HG03103 (cell line): ENCODE measurements around the gene ATP1B1.

Source experiments
- ATAC-seq: cut with Tn5 transposase; IDR thresholded peaks from one replicate; pipeline ENCODE4 v1.9.1; 2021; ENCODE audit warnings: low read depth; ENCODE audit not compliant: unreplicated experiment

ATP1B1 gene

DNA sequence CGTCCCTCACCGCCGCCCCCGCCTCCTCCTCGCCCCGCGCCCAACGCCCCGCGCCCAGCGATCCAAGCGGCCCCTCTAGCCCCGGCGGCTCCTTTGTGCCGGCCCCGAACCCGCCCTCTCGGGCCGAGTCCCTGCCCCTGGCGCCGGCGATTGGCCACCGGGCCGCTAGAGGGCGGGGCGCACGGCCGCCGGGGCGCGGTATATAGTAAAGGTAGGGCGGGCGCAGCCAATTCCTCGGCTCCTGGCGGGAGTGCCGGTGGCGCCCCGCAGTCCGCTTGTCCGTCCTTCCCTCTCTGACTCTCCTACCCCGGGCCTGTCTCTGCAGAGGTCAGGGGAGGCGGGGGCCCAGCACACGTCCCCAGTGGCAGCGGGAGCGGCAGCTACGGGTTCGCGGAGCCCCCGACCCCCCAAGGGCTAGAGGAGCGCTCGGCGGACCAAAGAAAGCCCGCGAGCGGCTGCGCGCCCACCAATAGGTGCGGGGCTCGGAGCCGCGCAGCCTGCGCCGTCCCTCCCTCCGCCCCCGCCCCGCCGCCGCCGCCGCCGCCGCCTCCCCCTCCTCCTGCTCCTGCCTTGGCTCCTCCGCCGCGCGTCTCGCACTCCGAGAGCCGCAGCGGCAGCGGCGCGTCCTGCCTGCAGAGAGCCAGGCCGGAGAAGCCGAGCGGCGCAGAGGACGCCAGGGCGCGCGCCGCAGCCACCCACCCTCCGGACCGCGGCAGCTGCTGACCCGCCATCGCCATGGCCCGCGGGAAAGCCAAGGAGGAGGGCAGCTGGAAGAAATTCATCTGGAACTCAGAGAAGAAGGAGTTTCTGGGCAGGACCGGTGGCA is at the start of gene ATP1B1:
Gene ATP1B1, plus strand, starts transcription at position 596 of the 826 bp plus-strand sequence. Its CDS starts 140 bp downstream, at position 736.
- peak; percentile 76 for ATAC-seq

DNA sequence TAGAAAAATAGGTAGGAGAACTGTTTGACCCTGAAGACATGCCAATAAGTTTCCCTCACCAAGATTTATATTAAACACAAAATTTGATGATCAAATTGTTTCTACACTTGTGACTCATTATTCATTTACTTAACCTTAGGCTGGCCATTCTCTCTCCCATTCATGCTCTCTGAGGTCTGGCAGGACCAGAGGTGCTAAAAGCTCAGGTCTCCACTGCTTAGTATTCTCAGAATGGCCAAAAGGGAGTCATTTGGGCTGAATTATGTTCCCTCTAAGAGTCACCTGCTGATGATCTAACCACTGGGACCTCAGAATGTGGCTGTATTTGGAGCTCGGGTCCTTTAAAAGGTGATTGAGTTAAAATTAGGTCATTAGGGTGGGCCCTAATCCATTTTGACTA is 47.1 kb upstream of the ATP1B1 start:
- ATAC-seq: no peak

DNA sequence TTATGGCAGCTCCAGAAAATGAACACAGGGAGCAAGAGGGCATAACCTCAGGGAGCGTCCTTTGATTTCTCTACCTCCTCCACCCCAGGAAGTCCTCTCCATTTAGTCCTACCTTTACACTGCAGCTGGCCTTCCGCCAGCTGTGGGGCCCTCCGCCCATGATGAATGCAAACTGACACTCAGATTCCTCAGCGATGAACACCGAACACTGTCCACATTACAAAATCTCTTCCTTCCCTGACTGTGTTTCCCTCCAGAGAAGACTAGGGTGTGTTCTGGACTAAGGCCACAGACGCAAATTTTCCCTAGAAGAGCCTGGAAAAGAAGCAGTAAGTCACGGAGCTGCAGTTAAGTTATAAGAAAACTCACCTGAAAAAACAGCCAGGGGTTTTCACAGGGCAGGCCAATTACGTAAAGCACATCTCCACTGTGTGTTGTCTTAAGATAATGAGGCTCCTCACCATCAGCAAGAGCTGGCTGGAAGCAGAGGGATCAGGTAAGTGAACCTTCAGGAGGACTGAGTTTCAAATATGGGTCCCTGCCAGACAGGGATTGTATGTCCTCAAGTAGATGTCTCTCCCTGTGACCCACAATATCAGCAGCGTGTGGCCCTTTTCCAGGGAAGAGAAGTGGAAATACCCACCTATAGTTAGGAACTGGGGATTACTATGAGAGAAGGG is 46.3 kb upstream of the ATP1B1 start:
- no peak for ATAC-seq

DNA sequence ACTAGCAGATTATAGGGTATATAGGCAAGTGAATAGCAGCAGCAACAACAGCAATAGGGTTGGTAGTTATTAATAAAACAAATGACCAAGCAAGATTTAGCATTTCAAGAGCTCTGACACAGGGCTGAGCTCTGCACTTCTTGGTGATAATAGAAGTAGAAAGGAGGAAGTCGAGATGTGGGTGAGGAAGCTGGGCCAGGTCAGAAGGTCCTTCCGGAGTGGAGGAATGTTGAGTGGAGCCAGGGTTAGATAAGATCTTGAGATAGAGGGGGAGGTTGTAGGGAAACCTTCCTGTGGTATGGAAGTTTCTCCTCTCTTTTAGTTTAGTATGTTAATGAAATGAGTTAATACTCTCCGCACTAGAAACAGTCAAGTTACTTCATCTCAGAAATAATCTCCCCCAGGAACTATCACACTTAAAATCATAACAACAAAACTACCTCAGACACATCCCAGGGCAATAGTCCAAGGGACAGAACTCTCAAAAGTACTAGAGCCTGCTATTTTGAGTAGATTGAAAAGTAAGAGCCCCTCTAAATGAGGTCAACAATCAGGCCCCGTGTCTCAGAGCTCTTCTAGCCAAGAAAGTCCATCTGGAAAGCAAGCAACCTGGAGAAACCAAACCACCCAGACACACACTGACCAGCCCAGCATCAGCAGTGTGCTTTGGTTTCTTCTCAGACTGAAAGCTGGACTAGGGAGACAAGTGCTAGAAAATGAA is 45.4 kb upstream of the ATP1B1 start:
- no peak for ATAC-seq

DNA sequence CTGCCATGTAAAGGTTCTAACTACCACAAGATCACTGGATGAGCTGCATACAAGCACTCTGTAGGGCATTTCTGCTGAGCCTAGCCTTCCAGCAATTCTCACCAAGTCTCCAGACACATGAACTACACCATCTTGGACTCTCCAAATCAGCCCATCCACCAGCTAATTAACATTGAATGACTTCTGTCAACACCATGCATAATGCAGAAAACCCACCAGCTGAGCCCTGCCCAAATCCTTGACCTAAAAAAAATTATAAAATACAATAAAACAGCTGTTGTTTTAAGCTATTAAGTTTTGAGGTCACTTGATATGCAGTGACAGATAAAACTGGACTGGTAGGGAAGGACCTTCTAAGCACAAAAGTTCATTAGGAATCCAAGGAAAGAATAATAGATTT is 44.3 kb upstream of the ATP1B1 start:
- ATAC-seq: no peak

DNA sequence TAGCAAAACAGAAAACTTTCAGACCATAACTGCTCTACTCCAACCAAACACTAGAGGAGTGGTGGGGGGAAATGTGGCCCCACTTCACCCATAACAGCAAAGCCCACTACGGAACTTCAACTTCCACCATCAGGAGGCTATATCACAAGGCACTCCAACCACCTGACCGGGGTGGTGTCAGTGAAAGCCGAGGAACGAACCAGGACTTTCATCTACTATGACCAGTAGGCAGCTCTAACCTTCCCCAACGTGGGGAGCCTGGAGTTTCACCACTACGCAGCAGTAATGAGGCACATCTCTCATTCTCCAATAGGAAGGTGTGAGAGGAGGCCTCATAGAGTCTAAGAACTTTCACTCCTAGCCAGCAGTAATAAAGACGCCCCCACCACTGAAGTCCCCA is 42.4 kb upstream of the ATP1B1 start:
- ATAC-seq: no peak

DNA sequence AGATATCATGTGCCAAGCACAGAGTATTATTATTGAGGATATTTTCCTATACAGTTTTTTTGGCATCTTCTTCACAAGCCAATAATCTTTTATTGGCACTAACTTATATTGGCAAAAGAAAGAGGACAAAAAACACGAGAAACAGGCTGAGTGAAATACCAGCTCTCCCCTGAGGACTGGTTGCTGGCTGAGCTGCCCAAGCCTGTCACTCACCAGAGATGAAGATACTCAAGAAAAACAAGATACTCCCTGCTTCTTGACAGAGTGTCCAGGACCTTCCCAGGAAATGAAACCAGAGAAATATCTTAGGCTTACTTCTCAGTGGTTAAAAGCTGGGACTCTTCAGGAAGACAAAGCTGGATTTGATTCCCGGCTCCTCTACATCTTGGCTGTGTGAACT is 35.9 kb upstream of the ATP1B1 start:
- ATAC-seq: no peak

DNA sequence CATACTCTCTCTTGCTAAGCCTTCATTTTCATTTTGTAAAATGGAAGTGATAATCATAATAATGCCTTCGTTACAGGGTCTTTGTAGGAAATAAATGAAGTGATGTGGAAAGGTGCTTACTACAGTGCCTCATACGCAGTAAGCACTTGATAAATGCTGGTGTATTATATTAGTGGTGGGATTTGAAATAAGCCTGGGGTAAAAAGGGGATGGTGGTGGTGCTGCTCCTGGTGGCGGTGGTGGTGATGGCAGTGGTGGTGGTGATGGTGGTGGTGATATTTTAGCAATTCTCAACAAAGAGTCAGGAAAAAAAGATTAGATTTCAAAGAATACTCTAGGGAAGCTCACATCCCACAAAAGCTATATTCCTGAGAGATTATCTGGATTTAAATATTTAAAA is 35.5 kb upstream of the ATP1B1 start:
- no peak for ATAC-seq

DNA sequence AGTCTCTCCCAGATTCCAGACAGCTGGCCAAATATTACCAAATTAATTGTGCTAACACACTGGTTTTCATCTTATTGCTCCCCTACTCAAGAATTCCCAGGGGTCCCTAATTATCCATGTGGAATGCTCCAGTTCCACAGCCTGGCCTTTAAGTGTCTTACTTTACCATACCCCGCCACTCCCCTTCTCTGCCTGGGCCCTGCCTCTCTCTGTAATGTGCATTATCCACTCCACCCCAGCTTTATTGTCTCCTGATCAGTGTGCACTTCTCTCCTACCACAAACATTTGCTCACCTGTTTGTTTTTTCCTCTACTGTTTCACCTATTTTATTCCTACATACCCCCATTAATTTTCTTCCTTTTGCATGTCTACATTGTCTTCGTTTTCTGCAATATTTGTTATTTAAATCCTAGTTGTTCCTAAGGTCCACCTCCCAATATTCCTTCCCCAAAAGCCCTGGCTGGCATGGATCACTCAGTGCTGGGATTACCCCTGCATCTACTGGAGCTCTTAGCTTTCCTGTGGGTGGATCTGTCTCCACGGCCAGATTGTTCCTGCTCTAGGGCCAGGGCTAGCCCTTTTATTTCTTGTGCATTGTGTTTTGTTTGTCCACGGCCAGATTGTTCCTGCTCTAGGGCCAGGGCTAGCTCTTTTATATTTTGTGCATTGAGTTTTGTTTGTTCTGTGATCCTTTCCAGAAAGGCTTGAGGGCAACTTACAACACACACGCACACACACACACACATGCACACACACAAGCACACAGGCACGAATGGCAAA is 33.4 kb upstream of the ATP1B1 start:
- no peak for ATAC-seq

DNA sequence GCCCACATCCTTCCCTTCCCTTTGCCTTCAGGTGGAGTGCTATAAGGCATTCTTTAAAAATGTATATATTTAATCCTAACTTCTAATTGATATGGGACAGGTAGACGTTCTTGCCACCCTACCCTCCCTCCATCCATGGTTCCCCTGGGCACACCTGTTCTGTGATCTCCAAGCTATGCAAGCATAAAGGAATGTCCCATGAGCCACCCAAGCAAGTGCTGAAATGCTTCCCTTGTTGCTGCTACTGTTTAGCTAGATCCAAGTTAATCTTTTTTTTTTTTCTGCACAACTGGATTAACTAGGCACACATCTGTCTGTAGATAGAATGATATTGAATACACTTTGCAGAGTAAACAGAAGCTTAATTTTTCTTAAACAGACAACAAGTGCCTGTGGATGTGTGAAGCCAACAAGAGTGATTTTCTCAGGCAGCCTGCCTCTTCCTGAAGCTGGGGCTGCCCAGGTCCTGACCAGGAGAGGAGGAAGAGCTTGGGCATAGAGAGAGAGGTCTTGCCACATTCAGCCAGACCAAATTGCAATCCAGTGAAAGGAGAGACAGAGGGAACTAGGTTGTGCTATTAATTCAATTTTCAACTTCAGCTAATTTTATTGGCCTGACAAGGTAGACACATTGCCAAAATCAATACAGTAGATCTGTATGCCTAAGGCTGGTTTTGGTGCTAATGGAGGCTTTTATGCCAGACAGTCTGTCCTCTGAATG is 28.2 kb upstream of the ATP1B1 start:
- no peak for ATAC-seq

DNA sequence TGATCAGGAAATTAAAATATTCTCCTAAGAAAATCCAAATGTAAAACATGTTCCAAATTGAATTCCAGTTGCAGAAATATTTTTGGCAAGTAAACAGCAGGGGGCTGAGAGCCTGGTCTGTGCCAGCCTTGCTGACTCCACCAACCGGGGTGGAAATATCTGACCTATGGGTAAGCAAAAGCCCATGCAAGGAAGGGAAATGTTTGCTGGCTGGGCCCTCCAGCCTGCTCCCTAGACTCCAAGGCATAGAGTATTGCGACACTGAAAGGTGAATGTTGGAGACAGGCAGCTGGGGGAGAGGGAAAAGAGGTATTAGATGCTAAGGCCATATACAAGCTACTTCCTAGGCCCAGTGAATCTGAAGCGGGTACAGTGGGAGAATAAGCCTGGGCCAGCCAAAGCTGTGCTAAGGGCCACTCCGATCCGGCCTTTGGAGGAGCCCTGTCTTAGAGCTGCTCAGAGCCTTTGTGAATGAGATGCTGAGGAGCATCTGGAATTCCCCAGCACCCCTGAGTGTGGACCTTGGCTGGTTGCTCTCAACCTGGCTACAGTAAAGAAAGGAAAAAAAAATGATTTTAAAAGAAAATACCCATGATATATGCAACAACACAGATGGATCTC is 24.9 kb upstream of the ATP1B1 start:
- ATAC-seq: no peak

DNA sequence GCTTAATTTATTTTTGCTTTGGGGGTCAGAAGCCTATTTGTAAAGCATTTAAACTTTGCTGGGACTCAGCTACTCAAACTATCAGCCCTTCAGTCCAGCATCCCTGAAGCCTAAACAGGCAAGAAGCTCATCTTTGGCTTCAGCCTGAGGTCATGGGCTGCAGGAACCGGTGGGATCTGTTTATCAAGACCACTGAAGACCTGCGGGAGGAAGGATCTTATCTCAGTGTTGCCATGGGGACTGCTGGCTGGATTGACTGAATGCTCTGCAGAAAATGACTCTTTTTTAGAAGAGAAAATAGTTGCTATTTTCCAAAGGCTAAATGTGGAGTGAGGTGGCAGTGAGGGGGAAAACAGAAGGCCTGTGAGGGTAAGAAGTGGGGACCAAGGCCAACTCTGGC is 20.6 kb upstream of the ATP1B1 start:
- ATAC-seq: no peak

DNA sequence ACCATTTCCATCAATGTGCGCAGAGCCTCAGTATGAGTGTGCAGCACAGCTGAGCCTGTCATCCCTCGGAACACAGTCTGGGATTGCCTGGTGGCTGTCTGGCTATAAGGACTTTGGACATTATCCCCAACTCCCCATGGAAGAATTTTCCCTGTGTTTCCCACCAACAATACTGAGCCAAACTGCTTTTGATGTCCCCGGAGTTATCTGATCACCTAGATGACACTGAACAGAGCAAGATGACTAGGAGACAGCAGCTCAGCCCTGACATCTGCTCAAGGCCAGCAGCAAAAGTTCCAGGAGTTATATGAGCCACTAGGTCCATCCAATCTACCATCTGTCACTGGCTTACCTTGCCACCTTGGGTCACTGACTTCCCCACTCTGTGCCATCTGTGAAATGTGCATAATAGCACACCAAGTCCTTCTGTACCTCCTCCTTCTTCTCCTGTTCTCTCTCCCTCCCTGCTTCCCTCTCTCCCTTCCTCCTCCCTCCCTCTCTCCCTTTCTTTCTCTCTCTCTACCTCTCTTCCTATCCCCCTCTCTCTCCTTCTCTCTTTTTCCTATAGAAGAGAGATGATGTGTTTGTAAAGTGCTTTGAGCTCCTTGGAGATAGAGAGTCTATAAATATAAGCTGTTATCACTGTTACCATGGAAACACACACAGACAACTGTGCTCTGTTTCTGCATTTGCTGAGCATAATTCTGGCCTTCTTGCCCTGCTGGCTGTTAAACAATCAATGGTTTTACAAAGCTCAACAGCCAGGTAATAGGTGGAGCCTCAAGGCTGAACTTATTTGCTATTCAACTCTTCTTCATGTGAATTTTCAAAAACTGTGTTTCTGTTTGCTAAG is 19.7 kb upstream of the ATP1B1 start:
- no peak for ATAC-seq

DNA sequence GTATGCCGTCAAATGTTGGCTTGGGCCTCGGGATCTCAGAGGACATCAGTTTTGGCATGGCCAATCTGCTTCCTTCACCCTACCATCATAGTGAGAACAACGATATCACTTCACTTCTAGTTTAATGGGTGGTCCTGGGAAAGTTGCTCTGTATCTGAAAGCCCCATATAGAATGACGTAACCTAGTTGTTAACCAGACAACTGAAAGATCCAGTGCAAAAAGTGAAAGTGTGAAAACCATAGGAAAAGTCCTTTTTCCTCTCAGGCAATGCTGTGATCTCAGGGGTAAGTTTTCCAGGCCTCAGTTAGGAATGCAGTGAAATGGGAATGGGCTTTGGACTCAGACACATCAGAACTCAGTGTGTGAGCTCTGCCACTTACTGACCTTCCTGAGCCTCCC is 18.6 kb upstream of the ATP1B1 start:
- no peak for ATAC-seq

DNA sequence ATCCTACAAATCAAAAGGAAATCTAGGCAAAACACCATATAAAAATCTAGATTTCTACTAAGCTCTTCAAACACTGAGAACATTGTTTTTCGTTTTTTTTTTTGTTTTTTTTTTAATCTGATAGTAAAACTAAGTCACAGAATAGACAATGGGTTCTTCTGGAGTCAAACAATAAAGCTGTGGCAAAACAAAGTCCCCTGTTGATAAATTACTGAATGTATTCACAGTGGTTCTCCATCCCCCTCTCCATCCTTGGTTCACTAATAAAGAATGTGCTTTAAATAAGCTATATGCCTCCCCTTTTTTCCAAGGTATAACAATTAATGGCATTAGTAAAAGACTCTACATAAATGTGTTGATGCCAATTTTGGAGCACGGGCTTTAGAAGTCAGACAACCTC is 16.7 kb upstream of the ATP1B1 start:
- ATAC-seq: no peak

DNA sequence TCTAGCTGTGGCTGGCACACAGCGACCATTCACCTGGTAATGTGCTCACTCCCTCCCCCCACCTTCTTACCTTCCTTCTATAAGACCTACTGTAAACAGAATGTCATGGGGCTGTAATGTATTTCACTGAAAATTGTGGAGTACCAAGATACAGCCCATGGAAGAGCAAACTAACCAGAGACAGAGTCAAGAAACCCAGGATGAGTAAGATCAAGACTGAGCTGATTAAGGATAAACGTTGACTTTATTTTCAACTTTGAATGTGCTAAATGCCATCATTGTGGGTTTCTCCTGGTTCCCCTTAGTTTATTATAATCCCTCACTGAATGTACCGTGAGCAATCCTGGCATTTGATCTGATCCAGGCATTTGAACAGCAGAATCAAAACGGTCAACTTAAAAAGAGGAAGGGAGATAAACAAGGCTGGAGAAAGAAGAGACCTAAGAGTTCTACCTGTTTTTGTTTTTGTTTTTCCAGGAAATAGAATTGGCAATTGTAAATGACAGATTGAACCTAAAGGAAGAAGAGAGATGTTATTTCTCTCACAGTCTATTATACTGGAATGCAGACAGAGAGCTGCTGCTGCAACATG is 16.1 kb upstream of the ATP1B1 start:
- no peak for ATAC-seq

DNA sequence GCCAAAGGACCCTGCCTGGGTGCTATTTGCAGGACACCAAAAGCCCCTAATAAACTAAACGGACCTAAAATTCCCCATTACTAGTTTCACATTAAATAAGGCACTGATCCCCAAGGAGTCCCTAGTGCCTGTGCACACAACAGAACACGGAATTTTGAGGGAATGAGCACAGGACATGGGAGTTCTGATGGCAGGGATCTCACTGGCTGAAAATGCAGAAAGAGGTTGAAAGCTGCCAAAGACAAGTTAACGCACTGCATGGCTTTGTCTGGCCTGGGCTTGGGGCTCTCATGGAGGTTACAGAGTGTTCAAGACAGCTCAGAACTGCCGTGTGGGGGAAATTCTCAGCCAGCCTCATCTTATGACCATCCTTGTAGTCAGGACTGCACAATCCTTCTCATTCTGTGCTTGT is 15.6 kb upstream of the ATP1B1 start:
- peak; percentile 29 for ATAC-seq

DNA sequence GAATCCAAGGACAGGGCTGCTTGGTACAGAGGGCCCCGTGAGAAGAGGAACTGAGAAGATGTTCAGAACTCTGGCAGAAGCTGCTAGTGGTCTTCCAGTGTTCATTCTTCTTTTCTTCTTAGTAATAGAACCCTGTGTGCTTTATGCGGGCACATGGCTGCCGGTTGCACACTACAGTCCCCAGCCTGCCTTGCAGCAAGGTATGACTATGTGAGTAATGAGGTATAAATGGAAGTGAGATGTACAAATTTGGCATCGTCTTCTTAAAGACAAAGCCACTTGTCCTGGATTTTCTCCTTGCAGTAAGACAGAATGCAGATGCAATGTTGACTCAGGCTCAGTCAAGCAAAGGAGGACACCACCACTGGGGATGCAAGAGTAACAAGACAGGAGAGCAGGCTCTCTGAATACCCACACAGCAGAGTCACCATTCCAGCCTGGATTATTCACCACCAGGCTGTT is 15.0 kb upstream of the ATP1B1 start:
- ATAC-seq: peak; percentile 80
